ENCODE results near the gene UBL5.

Gene UBL5

DNA sequence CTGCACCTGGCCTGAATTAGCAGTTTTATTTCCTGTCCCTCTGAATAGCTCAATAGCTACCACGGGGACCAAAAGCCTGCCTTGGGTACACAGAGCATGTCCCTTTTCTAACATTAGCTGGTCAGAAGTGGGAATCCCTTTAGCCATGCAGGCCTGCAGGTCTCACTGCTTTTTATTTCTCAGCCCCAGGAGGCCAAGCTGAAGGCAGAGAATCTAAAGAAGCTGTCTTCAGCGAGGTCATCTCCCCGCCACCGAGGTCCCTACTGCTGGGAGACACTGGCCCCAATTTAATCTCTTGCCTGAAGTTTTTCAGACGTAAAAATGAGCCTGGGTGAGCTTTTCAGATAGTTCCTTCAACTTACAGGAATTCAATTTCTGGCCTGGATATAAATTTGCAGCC lies 48.1 kb downstream of the UBL5 start:
- no peak overlapping the region for H3K4me3 ChIP-seq (replicated peaks; ENCODE audit: insufficient read depth, low read length)
- H3K27me3 ChIP-seq (ENCODE audit: insufficient read depth, poor library complexity, severe bottlenecking), result peaks cover 3% of the 10 kb centered on the region
- no peak overlapping the region for H3K27ac ChIP-seq (replicated peaks)
- DNase-seq (ENCODE audit: low read depth in 1 of 2, low spot score in 1 of 2), result no peak
- TF ChIP-seq SPI1 (IDR thresholded peaks at IDR 0.05; ENCODE audit: borderline replicate concordance, low read depth), result no peak
- TF ChIP-seq GABPA (IDR thresholded peaks at IDR 0.05; ENCODE audit: low read depth), result no peak
- TF ChIP-seq, protein P1, sequence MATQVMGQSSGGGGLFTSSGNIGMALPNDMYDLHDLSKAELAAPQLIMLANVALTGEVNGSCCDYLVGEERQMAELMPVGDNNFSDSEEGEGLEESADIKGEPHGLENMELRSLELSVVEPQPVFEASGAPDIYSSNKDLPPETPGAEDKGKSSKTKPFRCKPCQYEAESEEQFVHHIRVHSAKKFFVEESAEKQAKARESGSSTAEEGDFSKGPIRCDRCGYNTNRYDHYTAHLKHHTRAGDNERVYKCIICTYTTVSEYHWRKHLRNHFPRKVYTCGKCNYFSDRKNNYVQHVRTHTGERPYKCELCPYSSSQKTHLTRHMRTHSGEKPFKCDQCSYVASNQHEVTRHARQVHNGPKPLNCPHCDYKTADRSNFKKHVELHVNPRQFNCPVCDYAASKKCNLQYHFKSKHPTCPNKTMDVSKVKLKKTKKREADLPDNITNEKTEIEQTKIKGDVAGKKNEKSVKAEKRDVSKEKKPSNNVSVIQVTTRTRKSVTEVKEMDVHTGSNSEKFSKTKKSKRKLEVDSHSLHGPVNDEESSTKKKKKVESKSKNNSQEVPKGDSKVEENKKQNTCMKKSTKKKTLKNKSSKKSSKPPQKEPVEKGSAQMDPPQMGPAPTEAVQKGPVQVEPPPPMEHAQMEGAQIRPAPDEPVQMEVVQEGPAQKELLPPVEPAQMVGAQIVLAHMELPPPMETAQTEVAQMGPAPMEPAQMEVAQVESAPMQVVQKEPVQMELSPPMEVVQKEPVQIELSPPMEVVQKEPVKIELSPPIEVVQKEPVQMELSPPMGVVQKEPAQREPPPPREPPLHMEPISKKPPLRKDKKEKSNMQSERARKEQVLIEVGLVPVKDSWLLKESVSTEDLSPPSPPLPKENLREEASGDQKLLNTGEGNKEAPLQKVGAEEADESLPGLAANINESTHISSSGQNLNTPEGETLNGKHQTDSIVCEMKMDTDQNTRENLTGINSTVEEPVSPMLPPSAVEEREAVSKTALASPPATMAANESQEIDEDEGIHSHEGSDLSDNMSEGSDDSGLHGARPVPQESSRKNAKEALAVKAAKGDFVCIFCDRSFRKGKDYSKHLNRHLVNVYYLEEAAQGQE (IDR thresholded peaks at IDR 0.05; ENCODE audit: insufficient replicate concordance, low read depth), result no peak
- TF ChIP-seq, protein P2, sequence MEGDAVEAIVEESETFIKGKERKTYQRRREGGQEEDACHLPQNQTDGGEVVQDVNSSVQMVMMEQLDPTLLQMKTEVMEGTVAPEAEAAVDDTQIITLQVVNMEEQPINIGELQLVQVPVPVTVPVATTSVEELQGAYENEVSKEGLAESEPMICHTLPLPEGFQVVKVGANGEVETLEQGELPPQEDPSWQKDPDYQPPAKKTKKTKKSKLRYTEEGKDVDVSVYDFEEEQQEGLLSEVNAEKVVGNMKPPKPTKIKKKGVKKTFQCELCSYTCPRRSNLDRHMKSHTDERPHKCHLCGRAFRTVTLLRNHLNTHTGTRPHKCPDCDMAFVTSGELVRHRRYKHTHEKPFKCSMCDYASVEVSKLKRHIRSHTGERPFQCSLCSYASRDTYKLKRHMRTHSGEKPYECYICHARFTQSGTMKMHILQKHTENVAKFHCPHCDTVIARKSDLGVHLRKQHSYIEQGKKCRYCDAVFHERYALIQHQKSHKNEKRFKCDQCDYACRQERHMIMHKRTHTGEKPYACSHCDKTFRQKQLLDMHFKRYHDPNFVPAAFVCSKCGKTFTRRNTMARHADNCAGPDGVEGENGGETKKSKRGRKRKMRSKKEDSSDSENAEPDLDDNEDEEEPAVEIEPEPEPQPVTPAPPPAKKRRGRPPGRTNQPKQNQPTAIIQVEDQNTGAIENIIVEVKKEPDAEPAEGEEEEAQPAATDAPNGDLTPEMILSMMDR (IDR thresholded peaks at IDR 0.05; ENCODE audit: insufficient read depth, low read length), result no peak
- TF ChIP-seq POLR2AphosphoS5 (IDR thresholded peaks at IDR 0.05; ENCODE audit: low read depth), result no peak

DNA sequence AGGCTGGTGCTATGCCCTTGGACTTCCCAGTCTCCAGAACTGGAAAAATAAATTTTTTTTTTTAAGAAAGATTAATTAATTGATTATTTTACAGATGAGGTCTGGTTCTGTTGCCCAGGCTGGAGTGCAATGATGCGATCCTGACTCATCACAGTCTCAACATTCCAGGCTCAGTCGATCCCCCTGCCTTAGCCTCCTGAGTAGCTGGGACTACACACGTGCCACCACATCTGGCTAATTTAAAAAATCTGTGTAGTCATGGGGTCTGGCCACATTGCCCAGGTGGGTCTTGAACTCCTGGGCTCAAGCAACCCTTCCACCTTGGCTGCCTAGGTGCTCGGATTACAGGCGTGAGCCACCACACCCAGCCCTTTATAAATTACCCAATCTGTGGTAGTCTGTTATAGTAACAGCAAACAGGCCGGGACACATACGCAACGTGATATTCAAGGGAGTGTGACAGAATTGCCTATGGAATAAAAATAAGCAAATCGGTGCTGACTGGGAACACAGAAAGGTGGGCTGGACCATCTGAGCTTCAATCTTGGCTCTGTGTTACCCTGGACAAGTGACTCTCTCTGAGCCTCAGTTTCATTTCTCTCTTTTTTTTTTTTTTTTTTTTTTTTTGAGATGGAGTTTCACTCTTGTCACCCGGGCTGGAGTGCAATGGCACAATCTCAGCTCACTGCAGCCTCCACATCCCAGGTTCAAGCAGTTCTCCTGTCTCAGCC lies 50.2 kb downstream of the UBL5 start:
- Histone ChIP-seq H3K4me3 (replicated peaks; ENCODE audit: insufficient read depth, low read length) (no peak overlapping the region), H3K27me3 (ENCODE audit: insufficient read depth, poor library complexity, severe bottlenecking) (peaks cover 3% of the 10 kb centered on the region), H3K27ac (replicated peaks) (no peak overlapping the region)
- no peak for DNase-seq (ENCODE audit: low read depth in 1 of 2, low spot score in 1 of 2)
- TF ChIP-seq, protein P2 (IDR thresholded peaks at IDR 0.05; ENCODE audit: insufficient read depth, low read length), result no peak
- TF ChIP-seq POLR2AphosphoS5 (IDR thresholded peaks at IDR 0.05; ENCODE audit: low read depth), result no peak
- TF ChIP-seq, protein P1 (IDR thresholded peaks at IDR 0.05; ENCODE audit: insufficient replicate concordance, low read depth), result no peak
- TF ChIP-seq GABPA (IDR thresholded peaks at IDR 0.05; ENCODE audit: low read depth), result no peak
- no peak for TF ChIP-seq SPI1 (IDR thresholded peaks at IDR 0.05; ENCODE audit: borderline replicate concordance, low read depth)

DNA sequence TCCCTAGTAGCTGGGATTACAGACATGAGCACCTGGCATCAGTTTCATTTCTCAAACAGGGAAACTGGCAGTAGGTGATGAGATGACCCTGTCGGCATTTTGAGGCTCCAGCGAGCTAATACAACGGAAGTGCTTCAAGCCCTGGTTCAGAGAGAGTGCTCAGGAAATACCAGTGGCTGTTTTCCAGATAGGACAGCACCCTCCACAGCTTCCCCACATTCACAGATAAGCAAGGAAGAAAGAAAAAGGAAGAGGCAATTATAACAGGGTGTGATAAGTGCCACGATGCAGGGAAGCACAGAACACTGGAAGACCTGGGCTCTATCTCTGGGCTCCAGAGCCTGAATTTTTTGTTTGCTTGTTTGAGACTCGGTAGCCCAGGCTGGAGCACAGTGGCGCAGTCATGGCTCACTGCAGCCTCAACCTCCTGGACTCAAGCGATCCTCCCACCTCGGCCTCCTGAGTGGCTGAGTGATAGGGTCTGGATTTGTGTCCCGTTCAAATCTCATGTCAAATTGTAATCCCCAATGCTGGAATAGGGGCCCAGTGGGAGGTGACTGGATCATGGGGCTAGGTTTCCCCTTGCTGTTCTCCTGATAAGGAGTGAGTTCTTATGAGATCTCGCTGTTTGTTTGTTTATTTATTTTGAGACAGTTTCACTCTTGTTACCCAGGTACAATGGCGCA lies 50.9 kb downstream of the UBL5 start:
- TF ChIP-seq, protein P1 (IDR thresholded peaks at IDR 0.05; ENCODE audit: insufficient replicate concordance, low read depth), result no peak
- TF ChIP-seq GABPA (IDR thresholded peaks at IDR 0.05; ENCODE audit: low read depth) (no peak), SPI1 (IDR thresholded peaks at IDR 0.05; ENCODE audit: borderline replicate concordance, low read depth) (no peak), POLR2AphosphoS5 (IDR thresholded peaks at IDR 0.05; ENCODE audit: low read depth) (no peak)
- TF ChIP-seq, protein P2 (IDR thresholded peaks at IDR 0.05; ENCODE audit: insufficient read depth, low read length), result no peak
- no peak overlapping the region for H3K4me3 ChIP-seq (replicated peaks; ENCODE audit: insufficient read depth, low read length)
- peaks cover 3% of the 10 kb centered on the region for H3K27me3 ChIP-seq (ENCODE audit: insufficient read depth, poor library complexity, severe bottlenecking)
- H3K27ac ChIP-seq (replicated peaks), result no peak overlapping the region
- DNase-seq (ENCODE audit: low read depth in 1 of 2, low spot score in 1 of 2), result no peak
